ENCODE data around the gene FAM216A.
"Not testable (repeated sequence)": the region's sequence is repeated elsewhere in the genome, so short reads cannot be mapped to it uniquely, and the experiment has no call there.

DNA sequence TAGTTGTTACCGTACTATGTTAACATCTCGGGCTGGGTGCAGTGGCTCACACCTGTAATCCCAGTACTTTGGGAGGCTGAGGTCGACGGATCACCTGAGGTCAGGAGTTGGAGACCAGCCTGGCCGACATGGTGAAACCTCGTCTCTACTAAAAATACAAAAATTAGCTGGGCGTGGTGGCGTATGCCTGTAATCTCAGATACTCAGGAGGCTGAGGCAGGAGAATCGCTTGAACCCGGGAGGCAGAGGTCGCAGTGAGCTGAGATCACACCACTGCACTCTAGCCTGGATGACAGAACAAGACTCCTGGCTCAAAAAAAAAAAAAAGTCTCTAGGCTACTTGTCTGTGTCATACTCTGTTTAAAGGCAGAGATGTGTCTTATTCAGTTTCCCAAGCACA is 2.9 kb upstream of the FAM216A start:
- TF ChIP-seq FOSL1, CEBPB (IDR thresholded peaks at IDR 0.05; ENCODE audit: low read depth): not testable (repeated sequence)
